Uterus (tissue), 2 donors: ENCODE data around the gene DENND1A.

Experiments
- CTCF ChIP-seq, 4 experiments: fragments of 200-600 bp in 2 of 4; fragments of 450-650 bp in 2 of 4; sonication (generic) in 2 of 4; IDR thresholded peaks; one replicate each; pipeline ENCODE4 v1.5.1; 2016 to 2019; ENCODE audit warnings: antibody characterized with exemption in 4 of 4, mild to moderate bottlenecking in 2 of 4, moderate library complexity in 1 of 4
- POLR2A ChIP-seq, 2 donors: fragments of 450-650 bp; IDR thresholded peaks; one replicate each; pipeline ENCODE4 v1.6.1; 2016; ENCODE audit warnings: antibody characterized with exemption in 2 of 2, mild to moderate bottlenecking in 1 of 2, moderate library complexity in 1 of 2

GRCh38 chr9:123438821-123439220 lies 491.1 kb downstream of the DENND1A start:
- TF ChIP-seq POLR2A (IDR thresholded peaks at IDR 0.05) (no peak), CTCF (IDR thresholded peaks at IDR 0.05) (no peak)
